Measurements from ENCODE around the gene TSPAN14.

TSPAN14 gene

GRCh38 chr10:80500572-80501380 lies 46.7 kb downstream of the TSPAN14 start:
- no peak for TF ChIP-seq CTCF (IDR thresholded peaks at IDR 0.05; ENCODE audit: low read depth, low read length)
- no peak overlapping the region for H3K4me3 ChIP-seq (ENCODE audit: low read depth, low read length)
- in situ Hi-C loops (cut with HindIII; ENCODE audit: low sequenced_read_pairs): no loop called here
- DNase-seq (ENCODE audit: low read depth, low spot score): peak; percentile 41

- in situ Hi-C loops (cut with HindIII; ENCODE audit: low sequenced_read_pairs): no loop called here
- TF ChIP-seq CTCF (IDR thresholded peaks at IDR 0.05; ENCODE audit: low read depth, low read length): no peak
- DNase-seq (ENCODE audit: low read depth, low spot score): no peak
- no peak overlapping the region for H3K4me3 ChIP-seq (ENCODE audit: low read depth, low read length)
Measured at GRCh38 chr10:80501381-80501912, 47.3 kb downstream of the TSPAN14 start.

GRCh38 chr10:80501913-80502521 lies 47.9 kb downstream of the TSPAN14 start:
- no peak overlapping the region for H3K4me3 ChIP-seq (ENCODE audit: low read depth, low read length)
- no peak for DNase-seq (ENCODE audit: low read depth, low spot score)
- no peak for TF ChIP-seq CTCF (IDR thresholded peaks at IDR 0.05; ENCODE audit: low read depth, low read length)
- in situ Hi-C loops (cut with HindIII; ENCODE audit: low sequenced_read_pairs): no loop called here

- H3K4me3 ChIP-seq (ENCODE audit: low read depth, low read length): no peak overlapping the region
- no peak for DNase-seq (ENCODE audit: low read depth, low spot score)
- in situ Hi-C loops (cut with HindIII; ENCODE audit: low sequenced_read_pairs): no loop called here
- no peak for TF ChIP-seq CTCF (IDR thresholded peaks at IDR 0.05; ENCODE audit: low read depth, low read length)
Measured at GRCh38 chr10:80502621-80503583, 48.8 kb downstream of the TSPAN14 start.

- no peak overlapping the region for H3K4me3 ChIP-seq (ENCODE audit: low read depth, low read length)
- DNase-seq (ENCODE audit: low read depth, low spot score): no peak
- no peak for TF ChIP-seq CTCF (IDR thresholded peaks at IDR 0.05; ENCODE audit: low read depth, low read length)
- in situ Hi-C loops (cut with HindIII; ENCODE audit: low sequenced_read_pairs): no loop called here
Measured at GRCh38 chr10:80503584-80504157, 49.6 kb downstream of the TSPAN14 start.
